ENCODE results near the gene MED27.

DNA sequence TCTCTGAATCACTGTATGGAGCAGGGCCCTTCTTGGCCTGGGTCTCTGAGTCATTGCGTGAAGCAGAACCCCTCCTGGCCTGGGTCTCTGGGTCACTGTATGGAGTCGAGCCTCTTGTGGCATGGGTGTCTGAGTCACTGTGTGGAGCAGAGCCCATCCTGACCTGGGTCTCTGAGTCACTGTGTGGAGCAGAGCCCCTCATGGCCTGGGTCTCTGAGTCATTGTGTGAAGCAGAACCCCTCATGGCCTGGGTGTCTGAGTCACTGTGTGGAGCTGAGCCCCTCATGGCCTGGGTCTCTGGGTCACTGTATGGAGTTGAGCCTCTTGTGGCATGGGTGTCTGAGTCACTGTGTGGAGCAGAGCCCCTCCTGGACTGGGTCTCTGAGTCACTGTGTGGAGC is 245.8 kb downstream of the MED27 start:
- TF ChIP-seq EZH2phosphoT487 (IDR thresholded peaks at IDR 0.05; ENCODE audit: low read depth, severe bottlenecking, unreplicated experiment) (no peak), EZH2 (IDR thresholded peaks at IDR 0.05; ENCODE audit: borderline replicate concordance) (no peak)
- TF ChIP-seq, protein P1, sequence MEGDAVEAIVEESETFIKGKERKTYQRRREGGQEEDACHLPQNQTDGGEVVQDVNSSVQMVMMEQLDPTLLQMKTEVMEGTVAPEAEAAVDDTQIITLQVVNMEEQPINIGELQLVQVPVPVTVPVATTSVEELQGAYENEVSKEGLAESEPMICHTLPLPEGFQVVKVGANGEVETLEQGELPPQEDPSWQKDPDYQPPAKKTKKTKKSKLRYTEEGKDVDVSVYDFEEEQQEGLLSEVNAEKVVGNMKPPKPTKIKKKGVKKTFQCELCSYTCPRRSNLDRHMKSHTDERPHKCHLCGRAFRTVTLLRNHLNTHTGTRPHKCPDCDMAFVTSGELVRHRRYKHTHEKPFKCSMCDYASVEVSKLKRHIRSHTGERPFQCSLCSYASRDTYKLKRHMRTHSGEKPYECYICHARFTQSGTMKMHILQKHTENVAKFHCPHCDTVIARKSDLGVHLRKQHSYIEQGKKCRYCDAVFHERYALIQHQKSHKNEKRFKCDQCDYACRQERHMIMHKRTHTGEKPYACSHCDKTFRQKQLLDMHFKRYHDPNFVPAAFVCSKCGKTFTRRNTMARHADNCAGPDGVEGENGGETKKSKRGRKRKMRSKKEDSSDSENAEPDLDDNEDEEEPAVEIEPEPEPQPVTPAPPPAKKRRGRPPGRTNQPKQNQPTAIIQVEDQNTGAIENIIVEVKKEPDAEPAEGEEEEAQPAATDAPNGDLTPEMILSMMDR (IDR thresholded peaks at IDR 0.05; ENCODE audit: poor library complexity), result no peak

All from hepatocyte (in vitro differentiated cells).